ENCODE measurements around the gene MAPKAP1.
A peak's percentile ranks its signal among the peaks of the same experiment; 100 is the strongest.

MAPKAP1 gene

DNA sequence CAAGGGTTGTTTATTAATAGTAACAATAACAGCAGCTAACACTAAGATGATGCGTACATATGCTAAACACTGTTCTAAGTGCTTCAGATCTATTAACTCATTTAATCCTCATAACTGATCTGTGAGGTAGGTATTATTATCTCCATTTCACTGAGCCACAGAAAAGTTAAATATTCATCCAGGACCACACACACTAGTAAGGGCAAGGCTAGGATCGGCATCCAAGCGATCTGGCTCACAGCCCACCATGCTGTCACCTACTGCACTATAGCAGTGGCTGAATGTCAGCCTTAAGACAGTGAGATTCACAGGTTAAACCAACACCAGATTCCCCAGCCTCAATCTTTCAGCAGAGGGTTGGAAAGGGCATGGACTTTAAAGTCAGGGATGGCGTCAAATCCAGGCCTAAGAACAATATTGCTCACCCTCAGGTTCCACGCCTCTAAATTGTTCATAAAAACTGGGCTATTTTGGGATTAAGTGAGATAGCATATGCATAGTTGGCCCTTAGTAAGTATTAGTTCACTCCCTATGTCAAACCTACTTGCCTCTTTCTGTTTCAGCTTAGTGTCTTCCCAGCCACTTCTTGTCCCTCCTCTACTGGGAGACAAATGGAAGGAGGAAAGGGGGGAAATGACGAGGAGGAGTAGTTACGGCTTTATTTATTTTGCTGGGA is 150.8 kb downstream of the MAPKAP1 start:
- DNase-seq, result no peak

DNA sequence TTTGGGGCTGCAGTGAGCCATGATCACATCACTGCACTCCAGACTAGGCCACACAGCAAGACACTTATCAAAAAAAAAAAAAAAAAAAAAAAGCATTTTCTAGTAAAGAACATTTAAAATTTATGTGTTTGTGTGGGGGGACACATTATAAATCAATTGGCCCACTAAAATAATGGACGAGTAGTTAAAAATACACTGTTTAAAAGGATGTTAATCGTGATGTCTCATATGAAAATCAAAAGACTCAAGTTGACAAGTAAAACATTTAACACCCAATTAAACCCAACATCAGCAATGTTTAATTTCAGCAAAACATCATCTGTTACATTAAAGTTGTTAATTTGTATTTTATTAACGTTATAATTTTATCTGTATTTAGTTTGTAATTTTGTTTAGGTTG is 152.3 kb downstream of the MAPKAP1 start:
- DNase-seq, result no peak

DNA sequence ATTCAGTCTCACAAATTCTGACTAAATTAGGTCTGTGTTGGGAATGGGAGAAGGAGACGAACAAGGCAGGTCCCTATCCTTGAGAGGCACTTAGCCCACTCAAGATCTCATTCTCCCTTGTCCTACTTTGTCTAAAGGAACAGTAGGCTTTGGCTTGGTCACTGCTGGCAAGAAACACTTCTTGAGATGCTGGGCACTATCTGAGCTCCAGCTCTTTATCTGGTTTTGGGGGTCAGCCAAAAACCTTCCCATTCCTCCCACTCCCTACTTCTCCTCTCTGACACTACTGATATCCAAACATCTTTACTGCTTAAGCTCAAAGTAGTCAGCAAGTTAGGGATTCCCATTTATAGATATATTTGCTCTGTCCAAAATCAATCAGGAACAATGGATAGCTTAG is 155.2 kb downstream of the MAPKAP1 start:
- DNase-seq, result no peak

DNA sequence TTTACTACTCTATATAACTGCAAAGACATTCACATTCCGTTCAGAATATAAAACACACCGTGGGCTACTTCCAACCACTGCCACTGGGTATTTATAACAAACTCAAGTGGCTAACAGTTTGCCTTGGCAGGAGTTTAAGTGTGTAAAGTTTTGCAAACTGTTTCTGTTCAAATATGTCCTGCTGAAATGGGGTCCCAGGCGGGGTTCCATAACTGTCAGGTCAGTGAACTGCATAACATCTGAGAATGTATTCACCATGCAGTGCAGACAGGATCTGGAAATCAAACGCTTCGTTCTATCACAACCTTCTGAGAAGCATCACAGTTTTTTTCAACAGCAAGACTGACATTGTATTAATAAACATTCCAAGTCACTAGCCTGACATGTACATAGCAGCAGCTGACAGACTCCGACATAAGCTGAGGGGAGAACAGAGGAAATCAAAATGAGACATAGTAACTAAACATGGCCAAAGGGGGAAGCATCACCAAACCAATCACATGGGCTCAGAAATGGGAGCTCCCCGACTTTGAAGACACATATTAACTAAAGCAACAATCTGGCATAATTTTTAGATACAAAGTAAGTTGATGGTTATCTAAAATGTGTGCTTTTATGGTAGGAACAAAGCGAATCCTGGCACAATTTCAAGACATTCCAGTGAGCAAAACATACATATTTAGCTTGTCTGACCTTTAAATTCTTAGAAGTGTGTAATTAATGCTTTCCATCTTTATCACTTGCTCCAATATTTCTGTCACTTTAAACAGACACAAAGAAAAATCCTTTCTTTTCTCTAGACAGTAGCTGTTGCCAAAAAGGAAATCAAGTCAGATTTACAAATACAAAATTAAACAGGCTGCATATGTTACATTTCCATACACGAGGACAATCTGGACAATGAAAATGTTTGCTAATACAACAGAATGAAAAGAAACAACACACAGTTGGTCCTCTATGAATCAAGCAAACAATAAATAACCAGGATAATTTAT is 156.8 kb downstream of the MAPKAP1 start:
- no peak for DNase-seq

DNA sequence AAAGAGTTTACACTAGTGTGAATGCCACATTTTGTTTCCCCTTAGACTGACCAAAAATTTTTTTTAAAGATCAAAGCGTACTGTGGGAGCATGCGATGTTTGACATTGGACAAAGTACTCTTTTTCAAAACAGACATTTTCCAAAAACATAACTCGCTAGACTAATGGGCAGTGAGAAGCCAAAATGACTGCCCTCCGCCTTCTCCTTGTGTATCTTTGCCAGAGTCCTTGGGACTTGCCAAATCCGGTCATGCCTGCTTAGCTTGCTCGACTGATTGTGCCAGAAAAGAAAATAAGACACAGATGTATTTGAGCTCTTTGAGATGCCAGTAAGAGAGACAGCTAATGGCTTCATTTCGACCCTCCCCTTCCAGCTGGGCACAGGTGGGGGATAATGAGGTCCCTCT is 157.5 kb downstream of the MAPKAP1 start:
- no peak for DNase-seq

DNA sequence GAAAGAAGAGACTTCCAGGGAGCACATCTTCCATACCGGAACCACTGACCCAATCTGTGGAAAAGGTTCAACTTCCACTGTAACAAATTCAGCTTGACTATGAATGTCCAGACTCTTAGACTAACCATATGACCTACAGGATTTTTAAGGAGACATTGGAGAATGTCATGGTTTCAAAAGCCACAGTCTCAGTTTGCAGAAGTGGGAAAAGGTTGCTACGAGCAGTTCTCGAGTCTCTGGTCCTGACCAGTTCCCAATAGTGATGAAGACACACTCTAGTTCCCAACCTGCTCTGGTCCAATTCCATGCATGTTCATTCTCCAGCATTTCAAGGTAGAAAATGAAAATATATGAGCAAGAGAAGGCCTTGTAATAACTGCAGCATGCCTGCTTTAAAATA is 158.0 kb downstream of the MAPKAP1 start:
- DNase-seq, result peak; percentile 19

DNA sequence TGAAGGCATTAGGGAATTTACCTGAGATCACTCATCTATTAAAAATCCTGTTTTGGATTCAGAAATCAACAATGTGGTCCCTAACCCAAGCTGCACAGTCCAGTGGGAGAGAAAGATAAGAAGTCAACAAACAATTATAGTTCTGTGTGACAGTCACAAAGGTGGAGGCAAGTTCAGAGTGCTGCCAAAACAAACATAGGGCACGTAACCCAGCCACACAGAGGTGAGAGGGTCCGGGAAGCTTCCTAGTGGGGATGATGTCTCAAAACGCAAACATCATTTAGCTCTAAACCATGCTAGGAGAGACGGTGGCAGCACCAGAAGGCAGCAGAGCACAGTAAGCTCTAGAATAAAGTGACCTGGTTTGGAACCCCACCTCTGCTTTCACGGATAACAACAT is 158.9 kb downstream of the MAPKAP1 start:
- DNase-seq, result no peak

DNA sequence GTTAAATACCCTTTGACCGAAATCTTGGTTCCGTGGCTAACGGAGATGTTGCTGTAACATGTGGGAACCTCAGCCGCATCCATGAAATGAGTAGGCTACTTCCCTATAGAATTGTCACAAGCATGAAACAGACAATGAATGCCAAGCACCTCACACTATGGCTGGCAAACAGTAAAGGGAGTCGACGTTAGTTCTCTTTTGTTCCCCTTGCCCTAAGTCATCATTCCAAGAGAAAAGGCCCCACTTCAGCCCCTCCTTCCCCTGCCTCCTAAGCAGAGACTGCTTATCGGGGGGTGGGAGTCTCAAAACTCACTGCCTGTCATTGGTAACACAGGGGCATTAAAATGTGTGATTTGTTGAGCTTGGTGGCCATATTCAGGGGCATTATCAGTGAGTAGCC is 159.6 kb downstream of the MAPKAP1 start:
- DNase-seq, result no peak

DNA sequence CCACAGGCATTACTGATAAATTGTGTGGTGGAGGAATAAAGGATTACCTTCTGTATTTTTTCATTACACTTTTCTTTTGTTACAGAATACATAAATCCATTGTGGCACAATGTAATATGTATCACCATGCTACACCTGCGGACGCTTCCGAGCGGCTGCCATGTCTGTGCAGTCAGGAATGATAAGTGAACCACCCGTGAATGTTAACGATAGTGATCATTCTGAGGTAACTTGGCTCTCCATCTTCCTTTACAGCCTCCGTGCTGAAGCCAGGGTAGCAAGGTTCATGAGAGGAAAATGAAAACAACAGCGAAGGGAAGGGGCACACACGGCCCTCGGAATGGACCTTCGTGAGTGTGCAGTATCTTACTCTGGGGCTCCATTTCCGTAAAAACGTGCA is 161.2 kb downstream of the MAPKAP1 start:
- DNase-seq, result no peak

DNA sequence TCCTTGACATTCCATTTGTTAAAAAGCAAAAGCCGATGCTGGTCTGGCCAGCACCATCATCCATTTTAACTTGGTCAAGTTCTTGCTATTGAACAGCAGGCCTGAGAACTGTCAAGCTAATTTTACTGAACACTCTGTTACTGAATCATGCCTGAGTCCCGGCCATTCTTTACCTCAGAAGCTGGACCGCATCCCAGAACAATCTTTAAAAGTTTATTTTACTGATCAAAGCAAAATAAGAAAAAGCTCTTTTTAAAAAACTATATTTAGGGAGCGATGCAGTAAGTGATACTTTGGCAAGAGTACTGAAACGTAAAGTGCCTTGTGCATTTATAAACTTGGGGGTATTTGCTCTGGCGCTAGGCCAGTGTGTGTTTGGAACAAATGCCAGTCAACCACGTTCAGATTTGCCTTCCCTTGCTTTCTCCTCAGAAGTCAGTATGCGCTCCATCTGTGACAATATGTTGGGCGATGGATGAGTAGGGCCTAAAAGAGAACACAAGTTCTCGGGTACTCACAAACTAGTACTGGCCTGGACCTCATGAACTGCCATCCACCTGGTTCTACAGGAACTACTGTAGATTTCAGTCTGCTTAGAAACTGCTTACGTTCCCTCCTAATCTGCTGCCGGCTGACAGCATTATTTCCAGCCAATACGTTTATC is 161.9 kb downstream of the MAPKAP1 start:
- no peak for DNase-seq

DNA sequence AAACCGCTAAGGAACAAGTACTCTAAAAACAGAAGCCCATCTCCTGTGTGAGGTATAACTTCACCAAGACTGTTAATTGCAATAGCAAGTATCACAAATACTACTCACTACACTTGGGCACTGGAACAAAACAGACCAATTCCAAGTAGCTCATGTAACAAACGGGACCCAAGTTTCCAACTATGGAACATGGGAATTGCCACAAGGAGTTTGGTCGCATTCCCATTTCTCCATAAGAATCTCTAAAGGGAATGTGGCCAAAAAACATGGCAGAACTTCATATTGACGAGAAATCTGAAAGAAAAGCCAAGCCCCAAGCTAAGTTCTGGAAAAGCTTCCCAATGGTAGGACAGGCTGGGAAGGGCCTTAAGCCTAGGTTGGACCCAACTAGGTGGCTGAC is 162.5 kb downstream of the MAPKAP1 start:
- no peak for DNase-seq

DNA sequence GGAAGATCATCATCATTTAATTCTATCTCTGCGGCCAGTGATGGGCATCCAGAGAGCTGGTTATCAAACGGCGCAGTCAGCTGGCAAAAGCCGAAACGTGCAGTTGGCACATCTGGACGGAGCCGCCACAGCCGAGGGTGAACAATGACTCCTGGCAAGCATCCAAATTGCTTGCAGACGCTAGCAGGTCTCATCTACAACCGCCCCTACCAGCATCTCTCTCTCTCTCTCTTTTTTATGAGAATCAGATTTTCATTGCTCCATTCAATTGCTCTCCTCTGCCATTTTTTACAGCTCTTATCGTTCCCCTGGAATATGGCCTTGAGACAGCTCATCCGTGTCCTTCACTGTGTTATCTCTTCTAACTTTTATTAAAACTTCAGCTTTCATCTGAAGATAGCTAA is 165.2 kb downstream of the MAPKAP1 start:
- no peak for DNase-seq

DNA sequence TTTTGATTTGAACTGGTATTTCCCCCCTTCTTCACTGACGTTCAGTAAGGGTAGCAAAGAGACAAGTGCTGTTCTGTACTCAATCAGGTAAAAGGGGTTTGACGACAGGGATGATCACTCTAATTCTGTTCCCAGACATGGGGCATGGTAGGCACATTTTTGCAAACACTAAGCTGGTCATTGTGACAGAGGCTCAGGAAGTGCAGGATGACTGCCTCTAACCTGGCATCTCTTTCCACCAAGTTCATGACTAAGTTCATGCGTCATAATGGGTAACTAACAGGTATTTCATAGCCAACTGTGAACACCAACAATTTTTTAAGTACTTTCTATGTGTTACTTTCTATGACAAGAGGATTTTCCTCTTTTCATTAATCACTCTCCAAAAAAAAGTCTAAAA is 166.5 kb downstream of the MAPKAP1 start:
- no peak for DNase-seq

DNA sequence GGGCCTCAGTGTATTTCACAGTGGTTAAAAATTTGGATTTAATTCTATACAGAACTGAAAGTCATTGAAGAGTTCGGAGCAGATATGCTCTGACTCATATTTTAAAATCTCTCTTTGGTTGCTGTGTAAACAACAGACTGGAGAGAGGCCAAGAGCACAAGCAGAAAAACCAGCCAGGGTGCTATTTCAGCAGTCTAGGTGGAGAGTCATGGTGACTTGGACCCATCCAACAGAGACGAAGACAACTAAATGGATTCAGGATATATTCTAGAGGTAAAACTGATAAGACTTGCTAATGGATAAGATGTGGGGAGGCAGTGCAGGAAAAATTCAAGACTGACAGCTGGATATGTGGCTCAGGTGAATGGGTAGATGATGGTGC is 168.9 kb downstream of the MAPKAP1 start:
- no peak for DNase-seq

DNA sequence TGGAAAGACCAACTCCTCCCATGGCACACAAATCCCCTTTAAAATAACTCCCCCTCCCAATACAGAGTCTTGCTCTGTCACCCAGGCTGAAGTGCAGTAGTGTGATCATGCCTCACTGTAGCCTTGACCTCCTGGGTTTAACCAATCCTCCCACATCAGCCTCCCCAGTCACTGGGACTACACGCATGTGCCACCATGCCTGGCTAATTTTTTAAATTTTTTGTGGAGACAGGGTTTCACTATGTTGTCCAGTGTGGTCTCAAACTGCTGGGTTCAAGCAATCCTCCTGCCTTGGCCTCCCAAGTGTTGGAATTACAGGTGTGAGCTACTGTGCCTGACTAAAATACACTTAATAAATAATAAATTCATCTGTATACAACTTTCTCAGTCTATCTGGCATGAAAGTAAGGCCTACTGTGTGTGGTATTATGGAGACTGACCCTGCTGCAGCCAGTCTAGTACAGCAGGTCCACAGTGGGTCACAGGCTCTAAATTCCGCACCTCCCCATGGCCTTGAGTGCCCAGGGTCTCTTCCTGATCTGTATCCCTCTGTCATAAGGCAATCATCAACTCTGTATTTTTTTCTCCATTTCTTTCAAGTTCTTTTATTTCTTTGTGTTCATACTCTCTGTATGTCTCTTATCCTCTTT is 169.4 kb downstream of the MAPKAP1 start:
- DNase-seq, result no peak

DNA sequence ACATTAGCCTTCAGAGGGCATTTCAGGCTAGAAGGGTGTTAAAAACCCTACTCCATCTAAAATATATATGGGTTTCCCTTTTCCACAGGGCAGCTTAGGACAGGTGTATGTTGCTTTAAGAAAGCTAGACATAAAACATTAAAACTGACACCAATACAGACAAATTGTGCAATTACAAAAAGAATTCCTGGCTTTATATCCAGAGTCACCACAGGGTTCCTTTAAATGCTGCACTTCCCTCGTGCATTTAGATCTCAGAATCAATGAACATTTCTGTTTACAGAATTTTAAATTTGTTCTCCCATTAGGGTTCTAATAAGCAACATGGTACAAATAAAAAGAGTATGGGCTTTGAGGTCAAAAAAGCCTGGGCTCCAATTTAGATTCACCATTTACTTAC is 170.2 kb downstream of the MAPKAP1 start:
- no peak for DNase-seq

DNA sequence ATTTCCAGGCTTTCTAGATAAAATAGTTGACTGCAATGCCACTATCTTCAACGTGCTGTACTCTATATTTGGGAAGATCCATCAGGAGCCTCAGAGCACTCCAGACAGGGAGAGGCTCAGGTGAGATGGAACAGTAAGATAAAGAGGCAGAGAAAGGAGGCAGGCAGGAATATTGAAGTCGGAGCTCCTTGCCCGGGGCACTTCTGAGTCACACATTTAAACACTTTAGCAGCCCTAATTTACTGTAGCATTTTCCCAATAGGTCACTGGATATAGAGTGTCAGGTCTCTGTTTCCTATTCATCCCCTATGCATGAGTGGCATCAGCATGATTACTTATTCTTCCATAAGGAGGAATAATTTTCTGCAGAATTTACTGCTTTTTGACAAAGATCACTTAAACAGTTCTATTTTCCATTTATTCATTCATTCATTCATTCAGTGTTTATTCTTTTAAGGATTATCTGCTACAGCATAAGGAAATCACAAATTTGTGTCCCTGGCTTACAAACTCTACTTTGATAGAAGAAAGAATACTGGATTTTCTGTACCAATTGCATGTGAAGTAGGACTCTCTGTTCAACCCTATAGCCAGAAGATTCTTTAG is 170.7 kb downstream of the MAPKAP1 start:
- DNase-seq, result no peak

DNA sequence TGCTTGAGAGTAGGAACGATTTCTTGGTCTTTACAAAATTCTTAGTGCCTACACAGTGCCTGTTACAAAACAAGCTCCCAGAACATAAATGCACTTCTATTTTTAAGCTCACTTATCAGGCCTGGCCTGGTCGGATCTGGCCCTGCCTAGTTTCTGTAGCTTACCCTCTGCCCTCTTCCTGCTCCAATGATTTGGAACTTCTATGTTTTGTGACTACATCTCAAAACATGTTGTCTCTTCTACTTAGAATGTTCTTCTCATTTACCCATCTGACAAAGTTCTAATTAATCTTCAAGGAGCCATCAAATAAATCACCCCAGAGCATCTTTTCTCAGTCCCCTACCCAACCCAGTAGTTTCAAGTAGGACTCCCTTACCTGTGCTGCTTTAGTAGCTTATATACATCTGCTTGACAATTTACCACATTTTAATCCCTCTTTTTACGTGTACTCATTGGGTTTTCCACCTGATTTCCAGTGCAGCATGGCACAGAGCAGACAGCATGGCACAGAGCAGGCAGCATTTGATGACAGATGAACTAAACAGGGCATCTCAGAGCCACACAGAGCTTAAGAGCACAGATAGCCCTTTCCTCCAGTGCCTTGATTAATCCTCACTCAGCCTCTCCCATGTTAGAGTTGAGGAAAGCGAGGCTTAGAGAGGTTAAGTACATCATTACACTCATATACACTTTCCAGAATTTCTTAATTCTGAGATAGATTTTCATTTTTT is 171.9 kb downstream of the MAPKAP1 start:
- DNase-seq, result no peak

DNA sequence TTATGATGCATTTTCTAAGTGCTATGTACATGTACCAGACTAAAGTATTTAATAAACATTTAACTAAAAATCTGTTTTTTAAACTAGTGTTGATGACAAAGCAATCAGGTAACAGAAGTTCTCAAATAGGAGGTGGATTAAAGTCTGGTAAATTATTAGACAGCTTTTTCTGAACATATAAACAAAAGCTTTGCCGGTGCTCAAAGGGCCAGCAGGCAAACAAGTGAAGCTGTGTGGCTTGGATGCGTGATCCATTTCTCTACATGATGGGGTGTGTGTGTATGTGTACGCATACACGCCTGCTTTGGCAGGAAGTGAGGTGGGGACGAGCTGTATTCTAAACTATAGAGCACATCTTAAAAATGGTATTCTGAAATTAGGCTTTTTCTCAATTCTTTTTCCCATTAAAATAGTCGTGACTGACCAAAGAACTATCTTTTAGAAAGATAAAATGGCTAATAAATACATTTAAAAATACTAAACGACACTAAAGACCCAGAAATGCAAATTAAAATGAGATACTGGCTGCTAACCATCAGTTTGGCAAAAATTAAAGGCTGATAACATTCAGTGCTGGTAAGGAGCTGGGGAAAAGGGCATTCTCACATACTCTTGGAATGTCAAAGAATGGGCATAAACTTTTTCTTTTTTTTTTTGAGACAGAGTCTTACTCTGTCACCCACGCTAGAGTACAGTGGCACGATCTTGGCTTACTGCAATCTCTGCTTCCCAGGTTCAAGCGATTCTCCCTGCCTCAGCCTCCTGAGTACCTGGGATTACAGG is 174.0 kb downstream of the MAPKAP1 start:
- no peak for DNase-seq

DNA sequence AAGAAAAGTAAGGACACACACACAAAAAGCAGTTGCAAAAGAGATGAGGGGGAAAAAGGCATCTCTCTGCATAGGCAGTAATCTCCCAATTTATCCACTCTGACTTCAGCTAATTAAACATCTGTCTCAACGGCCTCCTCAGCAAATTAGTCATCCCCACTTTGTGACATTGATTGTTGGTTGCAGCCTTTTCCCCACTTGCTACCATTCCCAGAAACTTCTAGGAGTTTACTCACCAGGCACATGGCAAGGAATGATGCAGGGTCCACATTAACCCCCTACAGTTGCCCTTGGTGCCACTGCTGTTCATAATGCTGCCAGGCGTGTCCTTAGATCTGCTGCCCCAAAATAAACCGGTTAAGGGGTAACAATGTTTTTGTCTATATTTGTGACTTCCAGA is 174.6 kb downstream of the MAPKAP1 start:
- DNase-seq, result no peak
